HEK293T (cell line): Measurements from ENCODE around the gene SYT12.

Experiments used
- CTCF ChIA-PET: fragments of 350-600 bp; formaldehyde crosslinking; extraction: SDS; loops from one replicate; lab custom pipeline; 2021; ENCODE audit warnings: antibody characterized with exemption, inconsistent platforms; lab: Yijun Ruan, JAX
- POLR2A ChIA-PET: fragments of 350-600 bp; formaldehyde crosslinking; extraction: SDS; loops from one replicate; lab custom pipeline; 2020; ENCODE audit warnings: antibody characterized with exemption, inconsistent platforms; lab: Yijun Ruan, JAX
- DNase-seq: peaks from one replicate; pipeline ENCODE4 v3.0.0; 2012; ENCODE audit warnings: mixed read lengths; ENCODE audit errors: extremely low spot score
- ARNT ChIP-seq: fragments of 450-650 bp; IDR thresholded peaks from 2 replicates; pipeline ENCODE4 v1.6.1; 2017; ENCODE audit warnings: mild to moderate bottlenecking
- BHLHE40 ChIP-seq: fragments of 450-650 bp; IDR thresholded peaks from 2 replicates; pipeline ENCODE4 v1.6.1; 2016; ENCODE audit warnings: mild to moderate bottlenecking, moderate library complexity, borderline replicate concordance
- CTBP1 ChIP-seq: fragments of 450-650 bp; IDR thresholded peaks from 2 replicates; pipeline ENCODE4 v1.6.1; 2016; ENCODE audit warnings: borderline replicate concordance
- ELF4 ChIP-seq: fragments of 450-650 bp; IDR thresholded peaks from 2 replicates; pipeline ENCODE4 v1.6.1; 2017; ENCODE audit warnings: antibody characterized with exemption
- FOXA1 ChIP-seq: fragments of 450-650 bp; IDR thresholded peaks from 2 replicates; pipeline ENCODE4 v1.6.1; 2016; ENCODE audit warnings: mild to moderate bottlenecking
- FOXK2 ChIP-seq: fragments of 450-650 bp; IDR thresholded peaks from 2 replicates; pipeline ENCODE4 v1.6.1; 2016; ENCODE audit warnings: mild to moderate bottlenecking
- FOXM1 ChIP-seq: fragments of 450-650 bp; IDR thresholded peaks from 2 replicates; pipeline ENCODE4 v1.6.1; 2017; ENCODE audit warnings: mild to moderate bottlenecking, borderline replicate concordance
- HDGF ChIP-seq: fragments of 450-650 bp; IDR thresholded peaks from 2 replicates; pipeline ENCODE4 v1.6.1; 2017; ENCODE audit warnings: antibody characterized with exemption, borderline replicate concordance
- L3MBTL2 ChIP-seq: fragments of 450-650 bp; conservative IDR thresholded peaks from 2 replicates; pipeline ENCODE4 v1.6.1; 2016; ENCODE audit warnings: mild to moderate bottlenecking
- LEF1 ChIP-seq: fragments of 450-650 bp; IDR thresholded peaks from 2 replicates; pipeline ENCODE4 v1.6.1; 2017; ENCODE audit warnings: mild to moderate bottlenecking, borderline replicate concordance
- NFRKB ChIP-seq: fragments of 450-650 bp; IDR thresholded peaks from 2 replicates; pipeline ENCODE4 v1.6.1; 2016; ENCODE audit warnings: mild to moderate bottlenecking, moderate library complexity
- PKNOX1 ChIP-seq: fragments of 450-650 bp; IDR thresholded peaks from 2 replicates; pipeline ENCODE4 v1.6.1; 2016
- SP1 ChIP-seq: fragments of 450-650 bp; IDR thresholded peaks from 2 replicates; pipeline ENCODE4 v1.6.1; 2017
- SUZ12 ChIP-seq: fragments of 450-650 bp; IDR thresholded peaks from 2 replicates; pipeline ENCODE4 v1.6.1; 2016; ENCODE audit warnings: mild to moderate bottlenecking
- TARDBP ChIP-seq: fragments of 450-650 bp; IDR thresholded peaks from 2 replicates; pipeline ENCODE4 v1.6.1; 2016
- ZNF384 ChIP-seq: fragments of 450-650 bp; IDR thresholded peaks from 2 replicates; pipeline ENCODE4 v1.6.1; 2016

SYT12 gene

GRCh38 chr11:67032830-67033551 is 10.1 kb downstream of the SYT12 start:
- ChIA-PET CTCF (interaction anchor here (0.7 kb wide), 1 partner anchor 11 kb away, joined by 3 read pairs; no protein-coding TSS in a partner anchor), POLR2A (no interaction called here)
- DNase-seq: no peak
- TF ChIP-seq SUZ12 (no peak), FOXK2 (no peak), CTBP1 (no peak), TARDBP (no peak), FOXA1 (no peak), ARNT (no peak), LEF1 (no peak), ELF4 (no peak)

GRCh38 chr11:67033661-67034166 is 10.8 kb downstream of the SYT12 start:
- TF ChIP-seq HDGF: no peak
- no peak for TF ChIP-seq ZNF384
- TF ChIP-seq PKNOX1: no peak
- TF ChIP-seq SP1: no peak
- TF ChIP-seq SUZ12: no peak
- no peak for TF ChIP-seq ELF4
- TF ChIP-seq ARNT: no peak
- no peak for TF ChIP-seq TARDBP
- TF ChIP-seq BHLHE40: no peak
- TF ChIP-seq LEF1: no peak
- DNase-seq: no peak
- CTCF ChIA-PET: no interaction called here
- POLR2A ChIA-PET: no interaction called here

GRCh38 chr11:67034350-67034749 is 11.4 kb downstream of the SYT12 start:
- TF ChIP-seq SUZ12 (no peak), BHLHE40 (no peak), L3MBTL2 (no peak), ARNT (no peak), FOXA1 (no peak), NFRKB (no peak)
- ChIA-PET CTCF (no interaction called here), POLR2A (no interaction called here)
- no peak for DNase-seq

GRCh38 chr11:67040147-67040546 is 17.2 kb downstream of the SYT12 start:
- ChIA-PET POLR2A (no interaction called here), CTCF (no interaction called here)
- DNase-seq: no peak
- TF ChIP-seq CTBP1 (no peak), FOXM1 (no peak), ARNT (no peak)

- no peak for DNase-seq
- TF ChIP-seq L3MBTL2 (no peak), LEF1 (no peak), CTBP1 (no peak), SUZ12 (no peak), ZNF384 (no peak), NFRKB (no peak), PKNOX1 (no peak), ELF4 (no peak), TARDBP (no peak), FOXM1 (no peak), BHLHE40 (no peak), FOXA1 (no peak)
- CTCF ChIA-PET: no interaction called here
- POLR2A ChIA-PET: no interaction called here
Observed at GRCh38 chr11:67041602-67042001, 18.7 kb downstream of the SYT12 start.

GRCh38 chr11:67043572-67044349 is 20.8 kb downstream of the SYT12 start:
- no peak for TF ChIP-seq PKNOX1
- TF ChIP-seq SP1: no peak
- TF ChIP-seq SUZ12: no peak
- TF ChIP-seq ELF4: no peak
- TF ChIP-seq BHLHE40: no peak
- no peak for TF ChIP-seq FOXK2
- no peak for TF ChIP-seq FOXA1
- no peak for TF ChIP-seq L3MBTL2
- TF ChIP-seq TARDBP: no peak
- TF ChIP-seq ZNF384: no peak
- no peak for TF ChIP-seq FOXM1
- TF ChIP-seq NFRKB: no peak
- CTCF ChIA-PET: interaction anchor here (0.6 to 1.4 kb wide), 3 partner anchors 10 to 25 kb away, joined by 3 read pairs; no protein-coding TSS in a partner anchor
- POLR2A ChIA-PET: no interaction called here
- DNase-seq: no peak
